Fibroblast of mammary gland (primary cell): ENCODE measurements around the gene TCF7L1.

ENCODE experiments used
- DNase-seq: peaks from one replicate; pipeline ENCODE4 v3.0.0-alpha.2; 2010; ENCODE audit warnings: low read depth
- H3K4me3 ChIP-seq: 2 replicates; pipeline ENCODE4 v1.5.1; 2011; ENCODE audit warnings: low read depth, mild to moderate bottlenecking, low read length, moderate library complexity; ENCODE audit not compliant: control insufficient read depth
- TF ChIP-seq, protein P1 (sequence below): conservative IDR thresholded peaks from 2 replicates; pipeline ENCODE4 v1.5.1; 2011; ENCODE audit warnings: low read depth, low read length, inconsistent platforms; ENCODE audit not compliant: control insufficient read depth, insufficient read depth

Gene TCF7L1

DNA sequence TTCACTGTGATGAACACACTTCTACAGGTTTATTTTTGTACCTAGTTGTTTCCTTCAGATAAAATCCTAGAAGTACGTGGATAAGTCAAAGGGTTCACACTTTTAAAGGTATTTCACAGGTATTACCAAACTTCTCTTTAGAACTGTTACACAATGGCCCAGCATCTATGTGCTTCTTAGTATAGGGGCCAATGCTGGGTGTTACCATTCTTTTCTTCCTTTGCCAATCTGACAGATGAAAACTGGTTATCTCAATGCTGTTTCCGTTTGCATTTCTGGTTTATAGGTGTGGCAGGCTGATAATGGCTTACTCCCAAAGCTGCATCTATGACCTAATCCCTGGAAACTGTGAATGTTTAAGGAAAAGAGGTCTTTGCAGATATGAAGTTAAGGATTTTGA is 2.8 kb upstream of the TCF7L1 start:
- DNase-seq, result no peak
- TF ChIP-seq, protein P1, sequence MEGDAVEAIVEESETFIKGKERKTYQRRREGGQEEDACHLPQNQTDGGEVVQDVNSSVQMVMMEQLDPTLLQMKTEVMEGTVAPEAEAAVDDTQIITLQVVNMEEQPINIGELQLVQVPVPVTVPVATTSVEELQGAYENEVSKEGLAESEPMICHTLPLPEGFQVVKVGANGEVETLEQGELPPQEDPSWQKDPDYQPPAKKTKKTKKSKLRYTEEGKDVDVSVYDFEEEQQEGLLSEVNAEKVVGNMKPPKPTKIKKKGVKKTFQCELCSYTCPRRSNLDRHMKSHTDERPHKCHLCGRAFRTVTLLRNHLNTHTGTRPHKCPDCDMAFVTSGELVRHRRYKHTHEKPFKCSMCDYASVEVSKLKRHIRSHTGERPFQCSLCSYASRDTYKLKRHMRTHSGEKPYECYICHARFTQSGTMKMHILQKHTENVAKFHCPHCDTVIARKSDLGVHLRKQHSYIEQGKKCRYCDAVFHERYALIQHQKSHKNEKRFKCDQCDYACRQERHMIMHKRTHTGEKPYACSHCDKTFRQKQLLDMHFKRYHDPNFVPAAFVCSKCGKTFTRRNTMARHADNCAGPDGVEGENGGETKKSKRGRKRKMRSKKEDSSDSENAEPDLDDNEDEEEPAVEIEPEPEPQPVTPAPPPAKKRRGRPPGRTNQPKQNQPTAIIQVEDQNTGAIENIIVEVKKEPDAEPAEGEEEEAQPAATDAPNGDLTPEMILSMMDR, result no peak

DNA sequence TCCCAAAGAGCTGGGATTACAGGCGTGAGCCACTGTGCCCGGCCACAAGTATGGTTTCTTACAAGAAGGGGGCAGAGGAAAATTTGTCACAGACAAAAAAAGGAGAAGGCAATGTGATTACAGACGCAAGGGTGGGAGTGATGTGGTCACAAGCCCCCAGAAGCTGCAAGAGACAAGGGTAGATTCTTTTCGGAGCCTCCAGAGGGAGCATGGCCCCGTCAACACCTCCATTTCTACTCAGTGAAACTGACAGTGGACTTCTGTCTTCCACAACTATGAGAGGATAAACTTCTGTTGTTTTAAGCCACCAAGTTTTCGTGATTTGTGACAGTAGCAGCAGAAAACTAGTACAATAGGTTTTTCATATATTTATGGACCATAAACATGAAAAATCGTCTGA is 2.1 kb upstream of the TCF7L1 start:
- TF ChIP-seq, protein P1, result peak; percentile 55
- no peak overlapping the region for H3K4me3 ChIP-seq
- DNase-seq, result peak; percentile 33

More for the DNA sequence above, 2.8 kb upstream of the TCF7L1 start:
- H3K4me3 ChIP-seq, result no peak overlapping the region

GRCh38 chr2:85132397-85132796 is 795 bp upstream of the TCF7L1 start:
- peak overlapping the region; percentile 59 for H3K4me3 ChIP-seq
- TF ChIP-seq, protein P1, result no peak
- DNase-seq, result no peak

DNA sequence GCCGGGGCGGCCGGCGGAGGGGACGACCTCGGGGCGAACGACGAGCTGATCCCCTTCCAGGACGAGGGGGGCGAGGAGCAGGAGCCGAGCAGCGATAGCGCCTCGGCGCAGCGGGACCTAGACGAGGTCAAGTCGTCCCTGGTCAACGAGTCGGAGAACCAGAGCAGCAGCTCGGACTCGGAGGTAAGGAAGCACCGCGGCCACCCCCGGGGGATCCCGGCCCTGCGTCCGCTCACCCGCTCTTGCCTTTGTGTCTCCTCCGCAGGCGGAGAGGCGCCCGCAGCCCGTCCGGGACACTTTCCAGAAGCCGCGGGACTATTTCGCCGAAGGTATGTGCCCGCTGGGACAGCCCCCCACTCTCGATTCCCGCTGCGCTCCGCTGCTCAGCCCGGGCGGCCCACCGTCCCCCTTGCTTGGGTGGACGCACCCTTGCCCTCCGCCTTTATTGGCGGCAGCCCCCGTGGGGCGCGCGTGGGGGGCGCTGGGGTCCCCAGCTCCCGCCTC is 611 bp downstream of the TCF7L1 start:
- peak; percentile 30 for DNase-seq
- TF ChIP-seq, protein P1, result no peak
- H3K4me3 ChIP-seq, result peak overlapping the region; percentile 59

- peak; percentile 26 for DNase-seq
- H3K4me3 ChIP-seq, result peak overlapping the region; percentile 59
- TF ChIP-seq, protein P1, result no peak
Observed at GRCh38 chr2:85134255-85134895, 1.2 kb downstream of the TCF7L1 start.

GRCh38 chr2:85134896-85135659 is 1.9 kb downstream of the TCF7L1 start:
- H3K4me3 ChIP-seq, result peak overlapping the region; percentile 59
- TF ChIP-seq, protein P1, result no peak
- no peak for DNase-seq
